ENCODE results near the gene FXYD2. TPM values are rescaled to one million over a fixed set of nuclear protein-coding genes. Genes with fewer than 3 reads are reported as not detected.

Gene FXYD2
- total and polyA plus RNA-seq, 2 of the 13 experiments (the other 11 are each of a cell fraction or from before 2014, with no cell fraction given): 45.9 to 106 TPM

- H2AFZ ChIP-seq (ENCODE audit: low read length): no peak overlapping the region
- POLR2A ChIA-PET: interaction anchor here (1.5 kb wide), 1 partner anchor 11 kb away, joined by 3 read pairs; no protein-coding TSS in a partner anchor
- no peaks in the 10 kb centered on the region for H3K9me3 ChIP-seq (ENCODE audit: low read length)
- TF ChIP-seq FOSL1 (CRISPR knock-in tag; IDR thresholded peaks at IDR 0.05; ENCODE audit: borderline replicate concordance): no peak
- TF ChIP-seq ZNF207 (IDR thresholded peaks at IDR 0.05; ENCODE audit: borderline replicate concordance): no peak
- TF ChIP-seq FOXA3 (CRISPR knock-in tag; IDR thresholded peaks at IDR 0.05): no peak
- TF ChIP-seq SMC3 (IDR thresholded peaks at IDR 0.05; ENCODE audit: low read length): no peak
- no peak for TF ChIP-seq EED (CRISPR knock-in tag; IDR thresholded peaks at IDR 0.05)
- no peak for TF ChIP-seq SALL2 (CRISPR knock-in tag; IDR thresholded peaks at IDR 0.05)
- TF ChIP-seq NRL (CRISPR knock-in tag; IDR thresholded peaks at IDR 0.05; ENCODE audit: borderline replicate concordance): no peak
- TF ChIP-seq MIER2 (CRISPR knock-in tag; IDR thresholded peaks at IDR 0.05): no peak
- no peak for TF ChIP-seq ZBTB33 (CRISPR knock-in tag; IDR thresholded peaks at IDR 0.05)
- no peak for TF ChIP-seq SUZ12 (IDR thresholded peaks at IDR 0.05; ENCODE audit: low read depth, low read length)
- no peak for TF ChIP-seq ATF1 (CRISPR knock-in tag; IDR thresholded peaks at IDR 0.05)
- no peak for TF ChIP-seq E2F2 (CRISPR knock-in tag; IDR thresholded peaks at IDR 0.05; ENCODE audit: borderline replicate concordance)
- TF ChIP-seq ZSCAN22 (CRISPR knock-in tag; IDR thresholded peaks at IDR 0.05): no peak
- TF ChIP-seq ZNF446 (CRISPR knock-in tag; IDR thresholded peaks at IDR 0.05): no peak
- no peak for TF ChIP-seq AHR (CRISPR knock-in tag; IDR thresholded peaks at IDR 0.05)
- TF ChIP-seq ZNF460 (CRISPR knock-in tag; IDR thresholded peaks at IDR 0.05; ENCODE audit: borderline replicate concordance): no peak
- no peak for TF ChIP-seq MBD4 (IDR thresholded peaks at IDR 0.05; ENCODE audit: borderline replicate concordance, low read length)
- no peak for TF ChIP-seq ZNF547 (CRISPR knock-in tag; IDR thresholded peaks at IDR 0.05)
- TF ChIP-seq NFAT5 (CRISPR knock-in tag; IDR thresholded peaks at IDR 0.05): no peak
- ATAC-seq: no peak
- H3K27me3 ChIP-seq (ENCODE audit: control insufficient read depth in 1 of 2, insufficient read depth in 2 of 2, low read length in 2 of 2): no peaks in the 10 kb centered on the region; a peak in 1 of 5 replicates
- intact Hi-C loops (cut with micrococcal nuclease; ENCODE audit: unreplicated experiment) (no loop called here), in situ Hi-C loops (cut with HindIII; ENCODE audit: extremely low pct_ligation_motif_present, low pct_unique_long_range_greater_than_20kb) (loop anchor here (5.0 kb wide), 1 partner anchor 365 kb away; no protein-coding TSS in a partner anchor)
- WGBS (ENCODE audit: low lambda C conversion rate): 76% methylated on average over 5 of the region's 5 CpGs
- no peaks in the 10 kb centered on the region for H3K4me1 ChIP-seq (ENCODE audit: insufficient read depth, low read length)
- H3K36me3 ChIP-seq (replicated peaks in 1 of 2; ENCODE audit: control insufficient read depth in 1 of 2, insufficient read depth in 2 of 2, low read length in 2 of 2): no peaks in the 10 kb centered on the region
- no peaks in the 10 kb centered on the region for H4K20me1 ChIP-seq (ENCODE audit: insufficient read depth, low read length)
- DNase-seq (ENCODE audit: low spot score): no peak
- no peaks in the 10 kb centered on the region for H3K79me2 ChIP-seq (ENCODE audit: insufficient read depth, low read length)
- no peak for FAIRE-seq
- BruUV-seq (replicated peaks): no TSS peak
- no peak overlapping the region for H3K9ac ChIP-seq (ENCODE audit: insufficient read depth, low read depth, low read length)
- H3K4me2 ChIP-seq (ENCODE audit: low read depth, low read length): no peak overlapping the region
- CTCF ChIA-PET (ENCODE audit: low intra/inter-chr PET ratio, low total read pairs): interaction anchor here (2.3 to 3.8 kb wide), 3 partner anchors 11 to 247 kb away, joined by 11 to 42 read pairs (median 21); no protein-coding TSS in a partner anchor
- H3K27ac ChIP-seq (ENCODE audit: extremely low read length, insufficient read depth, low read length): no peak overlapping the region
- no peak overlapping the region for H3K4me3 ChIP-seq (replicated peaks in 1 of 3; ENCODE audit: insufficient read depth in 1 of 3, low read depth in 2 of 3, low read length in 3 of 3)
These were observed 17.7 kb downstream of the FXYD2 start for GRCh38 chr11:117806846-117807245.

All from HepG2 (cell line).